Measurements from ENCODE around the gene ASPSCR1. TPM values are rescaled to one million over a fixed set of nuclear protein-coding genes. Genes with fewer than 3 reads are reported as not detected.
A peak's percentile ranks its signal among the peaks of the same experiment; 100 is the strongest.

Gene ASPSCR1
- total and polyA plus RNA-seq, 2 of the 4 experiments (the other 2 are of a cell fraction): 7.2 to 17.2 TPM

DNA sequence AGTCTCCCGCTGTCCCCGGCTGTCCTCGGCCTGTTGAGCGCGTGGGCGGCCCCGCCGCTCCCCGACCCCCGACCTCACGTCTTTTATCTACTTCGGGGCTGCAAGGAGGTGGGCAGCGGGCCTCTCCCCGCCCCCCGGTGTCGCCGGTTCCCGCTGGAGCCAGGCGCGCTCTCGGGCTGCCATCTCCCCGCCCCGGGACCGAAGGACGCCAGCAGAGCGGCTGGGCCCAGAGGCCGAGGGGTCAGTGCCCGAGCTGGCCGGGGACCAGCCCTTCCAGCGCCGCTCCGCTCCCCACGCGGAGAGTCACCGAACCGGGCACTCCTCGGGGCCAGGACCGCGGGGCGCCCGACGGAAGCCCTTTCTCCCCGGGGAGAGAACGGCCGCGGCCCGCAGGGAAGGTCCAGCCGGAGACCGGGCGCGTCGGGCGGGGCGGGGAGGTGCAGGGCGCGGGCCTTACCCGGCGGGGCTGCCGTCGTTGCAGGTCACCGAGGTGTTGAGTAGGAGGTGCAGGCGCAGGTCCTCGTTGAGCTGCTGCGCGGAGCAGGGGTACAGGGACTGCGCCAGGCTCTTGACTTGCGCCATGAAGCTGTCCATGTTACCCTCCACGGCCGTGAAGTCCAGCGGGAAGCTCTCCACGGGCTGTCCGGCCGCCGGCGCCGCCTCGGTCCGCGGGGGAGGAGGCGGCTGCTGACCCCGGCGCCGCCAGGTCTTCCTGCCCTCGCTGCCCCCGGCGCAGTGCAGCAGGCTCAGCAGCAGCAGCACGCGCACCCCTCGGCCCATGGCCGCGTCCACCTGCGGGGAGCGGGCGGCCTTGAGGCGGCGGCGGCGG, 17.1 kb upstream of the ASPSCR1 start (continued):
- TF ChIP-seq, protein P1, sequence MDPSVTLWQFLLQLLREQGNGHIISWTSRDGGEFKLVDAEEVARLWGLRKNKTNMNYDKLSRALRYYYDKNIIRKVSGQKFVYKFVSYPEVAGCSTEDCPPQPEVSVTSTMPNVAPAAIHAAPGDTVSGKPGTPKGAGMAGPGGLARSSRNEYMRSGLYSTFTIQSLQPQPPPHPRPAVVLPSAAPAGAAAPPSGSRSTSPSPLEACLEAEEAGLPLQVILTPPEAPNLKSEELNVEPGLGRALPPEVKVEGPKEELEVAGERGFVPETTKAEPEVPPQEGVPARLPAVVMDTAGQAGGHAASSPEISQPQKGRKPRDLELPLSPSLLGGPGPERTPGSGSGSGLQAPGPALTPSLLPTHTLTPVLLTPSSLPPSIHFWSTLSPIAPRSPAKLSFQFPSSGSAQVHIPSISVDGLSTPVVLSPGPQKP (IDR thresholded peaks at IDR 0.05; ENCODE audit: borderline replicate concordance, low read depth, low read length): no peak

- Histone ChIP-seq H3K4me2 (ENCODE audit: low read depth, low read length) (peak within 1 kb of the TSS; percentile 15; the same call in 1 of the 2 replicates), H3K36me3 (ENCODE audit: control insufficient read depth, insufficient read depth, low read length) (no peaks in the 10 kb centered on the region), H3K4me3 (ENCODE audit: insufficient read depth, low read depth, low read length) (peak within 1 kb of the TSS; percentile 21), H2BK5ac (ENCODE audit: low read depth, low read length, poor library complexity, severe bottlenecking) (no peak within 1 kb of the TSS), H3K4ac (ENCODE audit: low read depth, low read length) (no peak within 1 kb of the TSS), H2BK120ac (ENCODE audit: low read depth, low read length) (no peak within 1 kb of the TSS), H2AK5ac (ENCODE audit: low read depth, low read length) (no peak within 1 kb of the TSS), H3K18ac (ENCODE audit: low read depth, low read length) (no peak within 1 kb of the TSS), H2AK9ac (replicated peaks; ENCODE audit: low read depth, low read length, poor library complexity) (peak within 1 kb of the TSS; percentile 61), H3K9me1 (ENCODE audit: insufficient read depth, low read length) (no peaks in the 10 kb centered on the region), H2BK20ac (ENCODE audit: low read depth, low read length) (no peak within 1 kb of the TSS), H3K23ac (ENCODE audit: low read depth, low read length) (no peak within 1 kb of the TSS), H3K9ac (ENCODE audit: low read depth, low read length) (no peak within 1 kb of the TSS), H4K8ac (ENCODE audit: low read depth in 2 of 2, low read length in 2 of 2) (no peak within 1 kb of the TSS), H3K14ac (replicated peaks; ENCODE audit: low read depth, low read length) (no peak within 1 kb of the TSS), H4K5ac (ENCODE audit: low read depth, low read length) (no peak within 1 kb of the TSS), H2BK15ac (ENCODE audit: low read depth, low read length) (no peak within 1 kb of the TSS), H3K79me1 (ENCODE audit: low read depth in 1 of 2, low read length in 2 of 2) (no peaks in the 10 kb centered on the region), H3K27ac (ENCODE audit: insufficient read depth, low read length) (no peak within 1 kb of the TSS), H3K4me1 (ENCODE audit: control insufficient read depth, insufficient read depth, low read length) (no peaks in the 10 kb centered on the region), H3K9me3 (ENCODE audit: control insufficient read depth, insufficient read depth, low read length) (no peaks in the 10 kb centered on the region), H4K20me1 (ENCODE audit: insufficient read depth, low read length) (no peaks in the 10 kb centered on the region), H3K27me3 (ENCODE audit: control insufficient read depth, insufficient read depth, low read length) (peaks cover 50% of the 10 kb centered on the region), H2AFZ (replicated peaks; ENCODE audit: low read length, poor library complexity) (peak within 1 kb of the TSS; percentile 92), H4K91ac (ENCODE audit: insufficient read depth, low read depth, low read length) (no peak within 1 kb of the TSS), H3K56ac (ENCODE audit: extremely low read depth, insufficient read depth, low read length) (no peak within 1 kb of the TSS)
- CTCF ChIA-PET: interaction anchor here (0.7 kb wide), 1 partner anchor 60 kb away, joined by 3 read pairs; no protein-coding TSS in a partner anchor
- TF ChIP-seq, protein P2, sequence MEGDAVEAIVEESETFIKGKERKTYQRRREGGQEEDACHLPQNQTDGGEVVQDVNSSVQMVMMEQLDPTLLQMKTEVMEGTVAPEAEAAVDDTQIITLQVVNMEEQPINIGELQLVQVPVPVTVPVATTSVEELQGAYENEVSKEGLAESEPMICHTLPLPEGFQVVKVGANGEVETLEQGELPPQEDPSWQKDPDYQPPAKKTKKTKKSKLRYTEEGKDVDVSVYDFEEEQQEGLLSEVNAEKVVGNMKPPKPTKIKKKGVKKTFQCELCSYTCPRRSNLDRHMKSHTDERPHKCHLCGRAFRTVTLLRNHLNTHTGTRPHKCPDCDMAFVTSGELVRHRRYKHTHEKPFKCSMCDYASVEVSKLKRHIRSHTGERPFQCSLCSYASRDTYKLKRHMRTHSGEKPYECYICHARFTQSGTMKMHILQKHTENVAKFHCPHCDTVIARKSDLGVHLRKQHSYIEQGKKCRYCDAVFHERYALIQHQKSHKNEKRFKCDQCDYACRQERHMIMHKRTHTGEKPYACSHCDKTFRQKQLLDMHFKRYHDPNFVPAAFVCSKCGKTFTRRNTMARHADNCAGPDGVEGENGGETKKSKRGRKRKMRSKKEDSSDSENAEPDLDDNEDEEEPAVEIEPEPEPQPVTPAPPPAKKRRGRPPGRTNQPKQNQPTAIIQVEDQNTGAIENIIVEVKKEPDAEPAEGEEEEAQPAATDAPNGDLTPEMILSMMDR (conservative IDR thresholded peaks at IDR 0.05; ENCODE audit: low read depth, low read length): peak; percentile 45
- no peak for TF ChIP-seq SMC3 (IDR thresholded peaks at IDR 0.05; ENCODE audit: low read depth, low read length)
- TF ChIP-seq, protein P3, sequence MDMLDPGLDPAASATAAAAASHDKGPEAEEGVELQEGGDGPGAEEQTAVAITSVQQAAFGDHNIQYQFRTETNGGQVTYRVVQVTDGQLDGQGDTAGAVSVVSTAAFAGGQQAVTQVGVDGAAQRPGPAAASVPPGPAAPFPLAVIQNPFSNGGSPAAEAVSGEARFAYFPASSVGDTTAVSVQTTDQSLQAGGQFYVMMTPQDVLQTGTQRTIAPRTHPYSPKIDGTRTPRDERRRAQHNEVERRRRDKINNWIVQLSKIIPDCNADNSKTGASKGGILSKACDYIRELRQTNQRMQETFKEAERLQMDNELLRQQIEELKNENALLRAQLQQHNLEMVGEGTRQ (IDR thresholded peaks at IDR 0.05; ENCODE audit: low read depth, low read length): no peak
- peak; percentile 50; the same call in 1 of the 2 replicates for TF ChIP-seq MAZ (IDR thresholded peaks at IDR 0.05; ENCODE audit: borderline replicate concordance, low read depth, low read length)
- no peak for TF ChIP-seq MXI1 (IDR thresholded peaks at IDR 0.05; ENCODE audit: borderline replicate concordance, low read depth, low read length)
- in situ Hi-C loops (cut with MboI; ENCODE audit: low sequenced_read_pairs): no loop called here
- no TSS peak for BruUV-seq (replicated peaks)
- POLR2A ChIA-PET (ENCODE audit: unreplicated experiment): no interaction called here
- ATAC-seq (ENCODE audit: low read depth) (peak; percentile 69), DNase-seq (peak; percentile 12)
- dilution Hi-C loops (cut with HindIII; ENCODE audit: low sequenced_read_pairs, unreplicated experiment): no loop called here
- intact Hi-C loops (cut with micrococcal nuclease): loop anchor here (10.0 kb wide), 1 partner anchor 194 kb away; no protein-coding TSS in a partner anchor
- WGBS, 2 experiments (ENCODE audit: extremely low coverage in 2 of 2, insufficient read length in 1 of 2): 1% methylated on average over 50 of the region's 65 CpGs; no CpG with 5 or more reads in 1 of the 2 experiments
Measured at GRCh38 chr17:81961087-81961511, 16.3 kb upstream of the ASPSCR1 start, which contains the start of gene NOTUM. Gene NOTUM, minus strand, starts transcription at chr17:81961187. Its CDS starts 278 bp downstream, at chr17:81960909.
